HepG2 (cell line): ENCODE results near the gene IL27RA. TPM values are rescaled to one million over a fixed set of nuclear protein-coding genes. Genes with fewer than 3 reads are reported as not detected.

Source experiments
- ATAC-seq: fragments of 200-7000 bp; cut with Tn5 transposase; 3 replicates; pipeline ENCODE4 v1.9.1; 2020; ENCODE audit warnings: mild to moderate bottlenecking, moderate library complexity
- BruUV-seq: library from RNA; stranded (reverse); fragments of 400-500 nt; replicated peaks from 2 replicates; lab custom pipeline; 2021; lab: Mats Ljungman, UMichigan
- CTCF ChIA-PET: fragments of 300-600 bp; formaldehyde crosslinking; extraction: SDS; loops from one replicate; lab custom pipeline; 2021; ENCODE audit warnings: low total read pairs, inconsistent platforms, low intra/inter-chr PET ratio; lab: Yijun Ruan, JAX
- POLR2A ChIA-PET: fragments of 350-600 bp; sonication (Branson Sonifier 250); formaldehyde crosslinking; loops from one replicate; lab custom pipeline; 2020; ENCODE audit warnings: antibody characterized with exemption, inconsistent platforms; lab: Yijun Ruan, JAX
- DNase-seq: peaks from one replicate; pipeline ENCODE4 v3.0.0-alpha.2; 2015; ENCODE audit warnings: low spot score
- FAIRE-seq: peaks from 3 replicates; lab custom pipeline; 2011; peaks lifted over from hg19 to GRCh38; lab: Jason Lieb, UNC
- H2AFZ ChIP-seq: one replicate; pipeline ENCODE4 v1.6.1; 2011; ENCODE audit warnings: low read length, inconsistent platforms
- H3K27ac ChIP-seq: fragments of 300-600 bp; 3 replicates; pipeline ENCODE4 v1.8.0; 2011; ENCODE audit warnings: mixed run types, mild to moderate bottlenecking, mixed read lengths, low read length, inconsistent platforms; ENCODE audit not compliant: insufficient read depth; ENCODE audit errors: extremely low read length
- H3K27me3 ChIP-seq, 2 experiments: fragments of 200-600 bp in 1 of 2; 2 replicates in 1 of 2; 3 replicates in 1 of 2; pipeline versions ENCODE4 v1.6.0 to v1.8.0; 2011; ENCODE audit warnings: low read length in 2 of 2, mild to moderate bottlenecking in 2 of 2, moderate library complexity in 2 of 2, inconsistent platforms in 1 of 2; ENCODE audit not compliant: insufficient read depth in 2 of 2, control insufficient read depth in 1 of 2
- H3K36me3 ChIP-seq, 2 experiments: fragments of 200-600 bp in 1 of 2; replicated peaks in 1 of 2; 2 replicates in 1 of 2; 3 replicates in 1 of 2; pipeline versions ENCODE4 v1.5.1 to v1.8.0; 2011; ENCODE audit warnings: low read length in 2 of 2, inconsistent platforms in 1 of 2; ENCODE audit not compliant: insufficient read depth in 2 of 2, control insufficient read depth in 1 of 2
- H3K4me1 ChIP-seq: 2 replicates; pipeline ENCODE4 v1.5.1; 2012; ENCODE audit warnings: low read length, inconsistent platforms; ENCODE audit not compliant: insufficient read depth
- H3K4me2 ChIP-seq: 2 replicates; pipeline ENCODE4 v1.6.0; 2011; ENCODE audit warnings: low read depth, low read length, inconsistent platforms
- H3K4me3 ChIP-seq, 3 experiments: fragments of 200-600 bp in 1 of 3; sonication (generic), shearing (Covaris generic) in 1 of 3; replicated peaks in 1 of 3; 2 replicates each; pipeline ENCODE4 v1.5.1; 2011 to 2016; ENCODE audit warnings: low read length in 3 of 3, inconsistent platforms in 2 of 3, low read depth in 2 of 3, mild to moderate bottlenecking in 2 of 3, control low read depth in 1 of 3, mixed read lengths in 1 of 3; ENCODE audit not compliant: insufficient read depth in 1 of 3
- H3K79me2 ChIP-seq: one replicate; pipeline ENCODE4 v1.6.1; 2011; ENCODE audit warnings: low read length, inconsistent platforms; ENCODE audit not compliant: insufficient read depth
- H3K9ac ChIP-seq: 2 replicates; pipeline ENCODE4 v1.6.0; 2011; ENCODE audit warnings: mild to moderate bottlenecking, low read depth, low read length, inconsistent platforms; ENCODE audit not compliant: insufficient read depth
- H3K9me3 ChIP-seq: 2 replicates; pipeline ENCODE4 v1.5.1; 2012; ENCODE audit warnings: mild to moderate bottlenecking, low read length
- H4K20me1 ChIP-seq: 2 replicates; pipeline ENCODE4 v1.6.0; 2011; ENCODE audit warnings: inconsistent platforms, mild to moderate bottlenecking, low read length, moderate library complexity; ENCODE audit not compliant: insufficient read depth
- ETV5 ChIP-seq: IDR thresholded peaks from 2 replicates; pipeline ENCODE4 v1.6.1; 2018; ENCODE audit warnings: missing biosample characterization, missing genetic modification reagents, inconsistent platforms, borderline replicate concordance
- FOSL2 ChIP-seq: sonication (generic); formaldehyde crosslinking; IDR thresholded peaks from 2 replicates; pipeline ENCODE4 v1.4.0; 2020; ENCODE audit warnings: missing genetic modification reagents
- KDM3A ChIP-seq: IDR thresholded peaks from 2 replicates; pipeline ENCODE4 v1.6.1; 2018; ENCODE audit warnings: low read depth, missing compliant biosample characterization
- SATB2 ChIP-seq: sonication (generic); formaldehyde crosslinking; IDR thresholded peaks from 2 replicates; pipeline ENCODE4 v1.5.0; 2020; ENCODE audit warnings: missing genetic modification reagents
- SMYD3 ChIP-seq: sonication (generic); formaldehyde crosslinking; IDR thresholded peaks from 2 replicates; pipeline ENCODE4 v1.8.1; 2023; ENCODE audit warnings: mild to moderate bottlenecking, missing genetic modification reagents
- TCF7L2 ChIP-seq: IDR thresholded peaks from 2 replicates; pipeline ENCODE4 v1.6.1; 2011; ENCODE audit warnings: mild to moderate bottlenecking, low read depth, low read length, moderate library complexity
- YEATS4 ChIP-seq: sonication (generic); formaldehyde crosslinking; IDR thresholded peaks from 2 replicates; pipeline ENCODE4 v1.4.0; 2020; ENCODE audit warnings: missing genetic modification reagents, borderline replicate concordance
- ZNF564 ChIP-seq: sonication (generic); formaldehyde crosslinking; IDR thresholded peaks from 2 replicates; pipeline ENCODE4 v1.8.1; 2023; ENCODE audit warnings: mild to moderate bottlenecking, missing genetic modification reagents
- WGBS: methylation state at CpG from one replicate; pipeline ENCODE4 v1.1.6; 2017; ENCODE audit warnings: low lambda C conversion rate; 5-methylcytosine and 5-hydroxymethylcytosine counted together
- in situ Hi-C: cut with HindIII; loops from 2 replicates; pipeline ENCODE4 v1.10.0; 2017; ENCODE audit warnings: low pct_unique_long_range_greater_than_20kb; ENCODE audit not compliant: extremely low pct_ligation_motif_present
- intact Hi-C: fragments of 100-400 bp; cut with micrococcal nuclease; formaldehyde crosslinking; loops from one replicate; pipeline ENCODE4 v1.10.0; 2022; ENCODE audit not compliant: unreplicated experiment
- polyA plus RNA-seq, 8 experiments: library from polyadenylated mRNA; depleted of rRNA in 3 of 8; stranded (reverse) in 7 of 8; unstranded in 1 of 8; fragments of >200 nt; fragmentation: Illumina TruSeq in 4 of 8; extraction: Trizol in 4 of 8; gene quantifications; 2 replicates each; pipeline versions ENCODE4 v1.2.1 to v1.2.3, GENCODE V29; 2011 to 2016; ENCODE audit warnings: low read depth in 4 of 8, missing spikeins in 1 of 8, mixed read lengths in 1 of 8; ENCODE audit not compliant: insufficient read depth in 1 of 8
- total RNA-seq, 5 experiments: library from RNA; depleted of rRNA; stranded (reverse); fragments of >200 nt; fragmentation: Illumina TruSeq; extraction: Trizol; gene quantifications; 2 replicates each; pipeline ENCODE4 v1.2.3, GENCODE V29; 2016; ENCODE audit warnings: low read depth in 1 of 5
- TF ChIP-seq, protein P1 (sequence below): sonication (generic); formaldehyde crosslinking; IDR thresholded peaks from 2 replicates; pipeline ENCODE4 v1.4.0; 2020; ENCODE audit warnings: missing genetic modification reagents
- TF ChIP-seq, protein P2 (sequence below): sonication (generic); formaldehyde crosslinking; IDR thresholded peaks from 2 replicates; pipeline ENCODE4 v1.8.0; 2022; ENCODE audit warnings: mild to moderate bottlenecking, missing genetic modification reagents, borderline replicate concordance

IL27RA gene
- total and polyA plus RNA-seq, 2 of the 13 experiments (the other 11 are each of a cell fraction or from before 2014, with no cell fraction given) = 3.5 to 8.1 TPM

DNA sequence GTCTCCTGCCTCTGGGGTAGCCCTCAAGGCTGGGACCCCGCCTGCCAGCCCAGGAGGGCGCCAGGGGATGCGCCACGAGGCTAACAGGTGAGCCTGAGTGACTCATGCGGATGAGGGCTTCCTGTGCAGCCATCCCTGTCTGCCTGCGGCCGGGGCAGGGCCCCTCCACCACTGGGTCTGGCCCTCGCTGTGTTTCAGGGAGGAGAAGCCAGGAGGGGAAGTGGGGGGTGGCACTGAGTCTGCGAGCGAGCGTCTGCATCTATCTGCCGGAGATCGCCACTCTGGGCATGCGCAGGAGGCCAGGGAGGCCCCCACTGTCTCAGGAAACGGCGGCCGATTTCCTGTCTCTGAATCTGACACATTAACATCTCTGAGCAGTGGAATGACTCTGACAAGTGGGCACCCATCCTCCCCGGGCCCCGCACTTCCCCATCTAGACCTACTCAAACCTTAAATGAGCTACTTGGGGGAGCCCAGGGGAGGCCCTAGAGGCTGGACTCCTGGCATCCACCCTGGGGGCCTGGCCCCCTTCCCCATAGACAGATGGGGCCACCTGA is 45.1 kb upstream of the IL27RA start:
- TF ChIP-seq SATB2 (CRISPR knock-in tag) = no peak
- TF ChIP-seq, protein P1, sequence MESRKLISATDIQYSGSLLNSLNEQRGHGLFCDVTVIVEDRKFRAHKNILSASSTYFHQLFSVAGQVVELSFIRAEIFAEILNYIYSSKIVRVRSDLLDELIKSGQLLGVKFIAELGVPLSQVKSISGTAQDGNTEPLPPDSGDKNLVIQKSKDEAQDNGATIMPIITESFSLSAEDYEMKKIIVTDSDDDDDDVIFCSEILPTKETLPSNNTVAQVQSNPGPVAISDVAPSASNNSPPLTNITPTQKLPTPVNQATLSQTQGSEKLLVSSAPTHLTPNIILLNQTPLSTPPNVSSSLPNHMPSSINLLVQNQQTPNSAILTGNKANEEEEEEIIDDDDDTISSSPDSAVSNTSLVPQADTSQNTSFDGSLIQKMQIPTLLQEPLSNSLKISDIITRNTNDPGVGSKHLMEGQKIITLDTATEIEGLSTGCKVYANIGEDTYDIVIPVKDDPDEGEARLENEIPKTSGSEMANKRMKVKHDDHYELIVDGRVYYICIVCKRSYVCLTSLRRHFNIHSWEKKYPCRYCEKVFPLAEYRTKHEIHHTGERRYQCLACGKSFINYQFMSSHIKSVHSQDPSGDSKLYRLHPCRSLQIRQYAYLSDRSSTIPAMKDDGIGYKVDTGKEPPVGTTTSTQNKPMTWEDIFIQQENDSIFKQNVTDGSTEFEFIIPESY = peak; percentile 91
- TF ChIP-seq KDM3A (CRISPR knock-in tag) = no peak
- 0 out of 2 replicates have a peak, but pooled peaks have one; percentile 32 for TF ChIP-seq FOSL2
- TF ChIP-seq ETV5 = 0 out of 2 replicates have a peak, but pooled peaks have one; percentile 3
- no peak for TF ChIP-seq SMYD3 (CRISPR knock-in tag)
- no peak for TF ChIP-seq YEATS4 (CRISPR knock-in tag)
- TF ChIP-seq, protein P2, sequence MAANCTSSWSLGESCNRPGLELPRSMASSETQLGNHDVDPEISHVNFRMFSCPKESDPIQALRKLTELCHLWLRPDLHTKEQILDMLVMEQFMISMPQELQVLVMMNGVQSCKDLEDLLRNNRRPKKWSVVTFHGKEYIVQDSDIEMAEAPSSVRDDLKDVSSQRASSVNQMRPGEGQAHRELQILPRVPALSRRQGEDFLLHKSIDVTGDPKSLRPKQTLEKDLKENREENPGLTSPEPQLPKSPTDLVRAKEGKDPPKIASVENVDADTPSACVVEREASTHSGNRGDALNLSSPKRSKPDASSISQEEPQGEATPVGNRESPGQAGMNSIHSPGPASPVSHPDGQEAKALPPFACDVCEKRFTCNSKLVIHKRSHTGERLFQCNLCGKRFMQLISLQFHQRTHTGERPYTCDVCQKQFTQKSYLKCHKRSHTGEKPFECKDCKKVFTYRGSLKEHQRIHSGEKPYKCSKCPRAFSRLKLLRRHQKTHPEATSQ (CRISPR knock-in tag) = no peak
- no peak for TF ChIP-seq ZNF564
- TF ChIP-seq TCF7L2 = no peak
- 93% methylated on average over 3 of the region's 19 CpGs for WGBS
- H3K27ac ChIP-seq = no peak overlapping the region
- H3K4me3 ChIP-seq = no peak overlapping the region
- H3K9ac ChIP-seq = no peak overlapping the region
- FAIRE-seq (no peak), ATAC-seq (peak; percentile 10; the same call in 2 of the 3 replicates), DNase-seq (no peak)
- no peaks in the 10 kb centered on the region for H3K27me3 ChIP-seq
- H3K9me3 ChIP-seq = no peaks in the 10 kb centered on the region
- in situ Hi-C loops = no loop called here
- no peaks in the 10 kb centered on the region for H3K79me2 ChIP-seq
- no TSS peak for BruUV-seq
- peak overlapping the region; percentile 33; the same call in 1 of the 2 replicates for H3K4me2 ChIP-seq
- H4K20me1 ChIP-seq = no peaks in the 10 kb centered on the region
- ChIA-PET POLR2A (no interaction called here), CTCF (no interaction called here)
- H3K4me1 ChIP-seq = peaks cover 35% of the 10 kb centered on the region
- peaks cover 5 to 16% of the 10 kb centered on the region in 2 experiments; a peak in 3 of 5 replicates for H3K36me3 ChIP-seq
- intact Hi-C loops = no loop called here
- H2AFZ ChIP-seq = no peak overlapping the region
